HG02943 (cell line): ENCODE measurements around the gene STN1.
A peak's percentile ranks its signal among the peaks of the same experiment; 100 is the strongest.

Experiments used
- ATAC-seq: cut with Tn5 transposase; IDR thresholded peaks from one replicate; pipeline ENCODE4 v1.9.1; 2021; ENCODE audit warnings: mild to moderate bottlenecking, low read depth, moderate library complexity; ENCODE audit not compliant: unreplicated experiment

Gene STN1, protein sequence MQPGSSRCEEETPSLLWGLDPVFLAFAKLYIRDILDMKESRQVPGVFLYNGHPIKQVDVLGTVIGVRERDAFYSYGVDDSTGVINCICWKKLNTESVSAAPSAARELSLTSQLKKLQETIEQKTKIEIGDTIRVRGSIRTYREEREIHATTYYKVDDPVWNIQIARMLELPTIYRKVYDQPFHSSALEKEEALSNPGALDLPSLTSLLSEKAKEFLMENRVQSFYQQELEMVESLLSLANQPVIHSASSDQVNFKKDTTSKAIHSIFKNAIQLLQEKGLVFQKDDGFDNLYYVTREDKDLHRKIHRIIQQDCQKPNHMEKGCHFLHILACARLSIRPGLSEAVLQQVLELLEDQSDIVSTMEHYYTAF

DNA sequence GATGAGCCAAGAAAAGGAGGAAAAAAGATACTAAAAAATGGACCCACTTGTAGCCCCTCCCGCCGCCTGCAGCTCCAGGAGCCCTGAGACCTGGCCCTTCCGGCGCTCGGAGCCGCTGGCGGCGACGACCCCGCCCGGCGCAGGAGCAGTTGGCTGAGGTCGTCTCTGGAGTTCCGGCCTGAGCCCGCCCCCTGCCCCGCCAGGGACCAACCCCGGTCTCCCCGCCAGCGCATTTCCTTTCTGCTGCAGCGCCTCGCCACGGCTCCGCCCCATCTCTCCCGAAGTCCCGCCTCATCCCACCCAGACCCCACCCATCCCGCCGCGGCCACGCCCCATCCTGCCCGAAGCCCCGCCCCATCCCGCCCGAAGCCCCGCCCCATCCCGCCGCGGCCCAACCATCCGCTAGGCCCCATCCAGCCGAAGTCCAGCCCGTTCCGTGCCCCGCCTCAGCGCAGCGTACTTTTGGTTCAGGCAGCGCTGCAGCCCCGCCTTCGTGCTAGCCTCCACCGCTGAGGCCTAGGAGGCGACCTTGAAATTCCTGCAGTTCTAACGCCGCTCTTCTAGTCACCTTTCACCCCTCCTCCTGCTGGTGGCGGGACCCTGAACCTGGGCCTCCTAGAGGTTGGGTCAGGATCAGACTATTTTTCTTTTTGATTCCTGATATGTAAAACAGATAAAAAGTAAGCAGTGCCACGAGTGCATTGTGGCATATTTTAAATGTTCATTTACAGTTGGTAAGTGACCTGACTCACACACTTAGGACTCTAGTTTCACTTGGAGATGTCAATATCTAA is at the start of gene STN1:
STN1 (minus strand) TSS at position 132 of the 794 bp plus-strand sequence. CDS start 590 bp downstream, outside the sequence.
- ATAC-seq: peak; percentile 86

DNA sequence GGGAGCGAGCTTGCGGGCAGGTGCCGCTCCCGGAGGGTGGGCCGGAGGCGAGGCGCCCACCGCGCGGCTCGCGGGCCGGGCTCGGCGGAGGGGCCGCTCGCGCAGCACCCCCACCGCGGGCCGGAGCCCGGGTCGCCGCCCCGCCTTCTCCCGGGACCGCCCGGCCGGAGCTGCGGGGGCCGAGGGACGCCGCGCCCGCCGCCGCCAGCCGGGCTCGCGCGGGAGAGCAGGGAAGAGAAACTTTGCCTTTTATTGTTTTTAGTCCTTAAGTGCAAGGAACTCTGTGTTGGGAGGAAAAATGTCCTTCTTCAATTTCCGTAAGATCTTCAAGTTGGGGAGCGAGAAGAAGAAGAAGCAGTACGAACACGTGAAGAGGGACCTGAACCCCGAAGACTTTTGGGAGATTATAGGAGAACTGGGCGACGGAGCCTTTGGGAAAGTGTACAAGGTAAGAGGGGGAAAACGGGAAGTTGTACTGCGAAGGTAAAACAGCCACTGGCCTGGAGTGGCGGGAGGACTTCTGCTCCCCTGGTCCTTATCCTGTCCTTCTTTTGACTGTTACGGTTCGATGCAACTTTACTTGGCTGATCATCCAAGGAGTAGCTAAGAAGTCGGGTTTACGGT is 49.6 kb upstream of the STN1 start:
- ATAC-seq: peak; percentile 39

DNA sequence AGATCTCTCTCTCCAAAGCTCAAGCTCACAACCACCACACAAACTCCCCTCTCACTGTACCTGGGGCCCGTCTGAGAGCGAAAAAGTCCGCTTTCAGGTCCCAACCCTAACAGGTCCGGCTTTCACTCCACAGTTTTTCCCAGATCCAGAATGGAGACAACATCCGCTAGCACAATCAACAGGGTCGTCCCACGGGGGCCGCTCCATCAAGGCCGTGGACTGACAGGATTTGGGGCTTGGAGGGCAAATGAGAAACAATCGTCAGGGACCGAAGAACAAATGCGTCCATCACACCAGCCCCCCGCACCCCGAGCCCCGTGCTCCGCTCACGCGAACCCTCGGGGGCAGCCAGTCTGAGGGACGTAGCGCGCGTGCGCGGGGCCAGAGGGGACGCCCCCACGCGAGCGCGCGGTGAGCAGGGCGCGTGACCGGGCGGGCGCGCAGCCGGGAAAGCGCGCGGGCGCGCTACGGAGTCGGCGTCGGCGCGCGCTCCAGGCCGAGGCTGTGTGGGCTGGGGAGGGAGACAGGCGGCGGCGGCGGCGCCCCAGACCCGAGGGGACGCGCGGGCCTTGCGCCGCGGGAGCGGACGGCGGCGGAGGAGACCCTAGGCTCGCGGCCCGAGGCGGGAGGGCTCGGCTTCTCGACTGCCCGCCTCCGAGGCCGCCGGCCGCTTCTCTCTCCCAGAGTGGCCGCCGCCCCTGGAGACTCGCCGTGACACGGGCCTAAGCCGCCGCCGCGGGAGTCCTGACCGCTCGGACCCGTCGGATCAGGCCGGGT is 48.9 kb upstream of the STN1 start, which contains the start of gene SLK:
SLK (plus strand) TSS at position 470 of the 777 bp plus-strand sequence. CDS start 606 bp downstream, outside the sequence.
- ATAC-seq: peak; percentile 71

DNA sequence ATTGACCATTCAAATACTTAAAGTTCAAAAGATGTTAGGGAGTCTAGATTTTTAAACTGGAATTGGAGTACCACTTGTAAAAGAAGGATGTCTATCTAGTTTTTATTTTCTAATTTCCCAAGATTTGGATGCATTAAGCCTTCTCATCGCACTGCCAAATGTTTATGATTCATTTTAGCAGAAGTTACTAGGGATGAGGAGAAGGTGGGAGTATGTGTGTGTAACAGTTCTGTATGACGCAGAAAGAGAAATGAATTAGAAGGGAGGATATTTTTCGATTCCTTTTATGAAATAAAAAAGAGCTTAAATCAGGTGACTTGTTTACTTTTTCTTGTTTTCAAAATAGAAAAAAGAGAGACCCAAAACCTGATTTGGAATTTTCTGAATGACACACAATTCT is 42.1 kb upstream of the STN1 start:
- ATAC-seq: no peak

DNA sequence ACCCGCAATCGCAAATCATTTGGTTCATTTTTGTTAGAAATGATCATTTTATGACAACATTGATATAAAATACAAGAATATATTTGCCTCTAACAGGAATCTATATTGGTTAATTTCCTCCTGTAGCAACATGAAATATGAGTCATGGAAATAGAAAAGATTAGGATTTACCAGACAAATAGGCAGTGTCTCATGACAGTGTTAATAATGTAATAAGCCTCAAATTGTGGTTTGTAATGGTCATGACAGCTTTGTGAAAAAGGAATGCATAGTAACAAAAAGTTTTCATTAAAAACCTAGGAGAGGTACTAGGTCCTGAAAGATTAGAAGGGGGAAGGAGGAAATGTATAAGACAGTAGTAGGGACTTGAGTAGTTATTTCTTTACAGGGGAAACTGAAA is 41.0 kb upstream of the STN1 start:
- ATAC-seq: no peak

DNA sequence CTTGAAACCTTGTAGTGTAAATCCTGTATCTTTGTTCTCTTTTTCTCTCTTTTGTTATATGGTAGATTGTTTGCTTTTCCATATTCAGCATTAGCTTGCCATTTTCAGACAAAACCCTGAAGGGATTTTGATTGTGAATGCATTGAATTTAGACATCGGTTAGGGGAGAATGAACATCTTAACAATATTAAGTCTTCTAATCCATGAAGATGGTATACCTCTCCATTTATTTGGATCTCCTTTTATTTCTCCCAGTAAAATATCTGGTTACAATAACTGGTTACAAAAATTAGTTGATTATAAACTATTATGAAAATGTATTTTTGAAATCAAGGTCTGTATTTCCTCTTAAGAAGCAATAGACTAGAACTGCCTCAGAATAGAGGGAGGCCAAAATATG is 36.6 kb upstream of the STN1 start:
- ATAC-seq: no peak

DNA sequence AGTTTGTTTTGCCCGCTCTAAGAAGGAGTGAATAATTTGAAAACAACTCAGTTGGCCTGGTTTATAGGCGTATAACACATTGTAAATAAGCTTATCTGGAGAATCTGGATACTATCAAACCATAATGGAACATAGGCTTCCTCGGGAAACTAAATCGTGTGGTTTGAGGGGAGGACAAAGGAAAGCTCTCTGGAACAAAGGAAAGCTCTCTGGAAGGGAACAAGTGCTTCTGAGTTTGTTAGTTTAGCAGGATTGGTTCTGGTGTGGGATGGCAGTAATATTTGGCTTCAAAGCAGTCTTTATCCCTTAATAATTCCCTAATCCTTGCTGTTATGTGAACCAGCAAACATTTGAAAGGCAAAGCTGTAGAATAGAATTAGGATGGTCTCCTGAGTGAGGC is 34.0 kb upstream of the STN1 start:
- ATAC-seq: no peak

DNA sequence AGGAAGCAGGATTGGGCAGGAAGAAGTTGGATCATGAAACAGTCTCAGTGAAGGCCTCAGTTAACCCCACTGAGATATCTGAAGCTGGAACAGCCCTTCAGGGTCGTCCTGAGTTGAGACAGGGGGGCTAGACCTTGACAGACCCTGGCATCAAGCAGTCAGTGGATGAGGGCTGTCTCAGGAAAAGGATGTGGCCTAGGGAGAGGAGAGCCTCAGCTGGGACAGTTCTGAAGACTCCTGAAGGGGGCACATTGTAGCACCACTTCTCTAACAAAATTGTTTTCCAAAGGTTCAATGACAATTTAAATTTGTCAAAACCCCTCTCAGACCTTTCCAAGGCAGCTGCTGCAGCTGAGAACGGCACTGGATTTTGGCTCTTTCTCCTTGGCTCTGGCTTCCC is 33.2 kb upstream of the STN1 start:
- ATAC-seq: no peak

DNA sequence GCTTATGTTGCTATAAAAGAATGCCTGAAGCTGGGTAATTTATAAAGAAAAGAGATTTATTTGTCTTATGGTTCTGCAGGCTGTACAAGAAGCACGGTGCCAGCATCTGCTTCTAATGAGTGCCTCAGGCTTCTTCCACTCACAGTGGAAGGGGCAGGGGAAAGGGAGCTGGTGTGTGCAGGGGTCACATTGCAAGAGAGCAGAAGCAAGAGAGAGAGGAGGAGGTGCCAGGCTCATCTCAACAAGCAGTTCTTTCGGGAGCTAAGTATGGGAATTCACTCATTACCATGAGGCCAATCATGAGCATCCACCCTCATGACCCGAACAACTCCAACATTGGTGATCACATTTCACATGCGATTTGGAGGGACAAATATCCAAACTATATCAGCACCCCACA is 31.7 kb upstream of the STN1 start:
- no peak for ATAC-seq

DNA sequence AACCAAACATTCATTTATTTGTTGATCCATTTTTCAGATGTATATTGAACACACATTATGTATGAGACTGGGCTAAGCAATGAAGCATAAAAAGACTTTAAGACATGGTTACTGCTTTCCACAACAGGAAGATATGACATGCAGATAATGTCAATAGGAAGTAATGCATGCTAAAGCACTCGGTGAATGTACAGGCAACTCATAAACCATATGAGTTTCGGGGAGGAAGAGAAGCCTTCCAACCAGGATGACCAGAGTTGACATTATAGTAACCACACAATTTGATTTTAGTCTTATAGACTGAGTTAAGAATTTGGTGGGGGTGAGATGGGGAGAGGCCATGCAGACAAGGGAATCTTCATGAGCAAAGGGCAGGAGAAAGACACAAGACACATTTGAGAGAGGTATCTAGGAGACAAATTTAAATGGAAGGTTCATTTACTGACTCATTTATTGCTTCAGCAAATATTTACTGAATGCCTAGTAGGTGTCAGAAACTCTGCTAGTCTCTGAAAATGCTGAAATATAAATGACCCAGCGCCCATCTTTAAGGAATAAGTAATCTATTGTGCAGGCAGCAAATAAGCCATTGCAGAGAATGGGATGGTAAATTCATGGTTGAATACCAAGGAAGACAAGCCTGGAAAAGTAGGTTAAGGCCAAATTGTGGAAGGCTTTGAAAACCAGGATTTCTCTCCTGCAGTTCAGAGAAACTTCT is 30.0 kb upstream of the STN1 start:
- no peak for ATAC-seq

DNA sequence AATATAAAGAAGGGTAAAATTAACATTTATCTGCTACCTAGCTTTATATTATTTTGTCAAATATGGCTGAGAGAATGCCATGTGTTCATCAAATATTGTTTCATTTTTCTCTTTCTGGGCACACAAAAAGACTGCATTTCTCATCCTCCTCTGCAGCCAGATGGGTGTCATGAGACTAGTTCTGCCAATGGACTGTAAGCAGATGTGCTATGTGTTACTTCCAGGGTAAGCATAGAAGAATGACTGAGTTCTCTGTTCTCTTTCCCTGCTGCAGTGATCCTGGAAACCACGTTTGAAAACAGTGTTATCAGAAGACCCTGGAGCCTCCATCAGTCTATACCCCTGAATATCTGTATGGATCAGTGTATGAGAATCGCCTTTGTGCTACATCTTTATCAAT is 24.9 kb upstream of the STN1 start:
- ATAC-seq: no peak

DNA sequence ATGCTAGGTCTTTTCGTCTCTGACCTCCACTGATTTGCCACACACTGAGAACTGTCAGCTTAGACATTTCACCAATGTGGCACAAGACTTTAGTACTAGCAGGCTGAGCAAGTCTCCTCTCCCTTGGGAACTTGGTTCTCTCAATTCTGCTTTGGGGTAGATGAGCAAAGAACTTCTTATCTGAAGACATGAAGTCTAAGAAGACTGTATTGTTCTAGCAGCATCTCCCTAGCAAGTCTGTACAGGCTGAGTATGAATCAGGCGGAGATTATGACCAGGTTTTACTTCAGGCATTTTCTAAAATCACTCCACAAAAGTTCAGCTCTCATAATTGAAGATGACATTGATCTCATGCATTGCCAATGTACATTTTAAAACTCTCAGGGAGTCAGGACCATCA is 23.8 kb upstream of the STN1 start:
- ATAC-seq: no peak

DNA sequence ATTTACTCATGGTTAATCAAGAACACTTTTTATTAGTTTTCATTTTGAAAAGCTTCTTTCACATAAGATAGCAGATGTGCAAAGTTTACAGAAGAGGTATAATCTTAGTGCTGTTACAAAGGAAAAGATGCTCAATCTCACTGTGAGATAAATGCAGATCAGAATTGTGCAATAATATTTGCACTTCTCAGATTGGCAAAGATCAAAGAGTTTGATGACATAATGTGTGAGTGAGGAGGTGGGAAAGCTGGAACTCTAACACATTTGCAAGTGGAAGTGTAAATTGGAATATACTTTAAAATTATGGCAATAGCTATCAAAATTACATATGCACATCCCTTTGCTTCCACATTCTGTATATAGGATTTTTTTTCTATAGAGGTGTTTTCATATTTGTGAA is 21.5 kb upstream of the STN1 start:
- no peak for ATAC-seq

DNA sequence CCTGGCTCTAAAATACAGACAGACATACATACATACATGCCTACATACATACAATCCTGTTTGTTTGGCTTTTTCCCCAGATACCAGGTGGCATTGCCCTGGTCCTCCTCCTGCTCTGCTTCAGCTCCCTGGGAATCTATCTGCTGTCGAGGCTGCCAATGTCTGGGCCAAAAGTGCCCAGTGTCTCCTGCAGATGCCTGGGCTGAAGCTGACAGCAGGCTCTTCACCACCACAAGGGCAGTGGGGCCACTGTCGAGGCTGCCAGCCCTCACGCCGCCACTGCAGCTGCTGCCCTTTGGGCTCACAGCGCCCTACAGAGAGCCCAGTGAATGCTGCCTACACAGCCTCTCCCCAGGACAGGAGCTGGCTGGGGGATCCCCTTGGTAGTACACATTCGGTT is 18.0 kb upstream of the STN1 start:
- no peak for ATAC-seq

DNA sequence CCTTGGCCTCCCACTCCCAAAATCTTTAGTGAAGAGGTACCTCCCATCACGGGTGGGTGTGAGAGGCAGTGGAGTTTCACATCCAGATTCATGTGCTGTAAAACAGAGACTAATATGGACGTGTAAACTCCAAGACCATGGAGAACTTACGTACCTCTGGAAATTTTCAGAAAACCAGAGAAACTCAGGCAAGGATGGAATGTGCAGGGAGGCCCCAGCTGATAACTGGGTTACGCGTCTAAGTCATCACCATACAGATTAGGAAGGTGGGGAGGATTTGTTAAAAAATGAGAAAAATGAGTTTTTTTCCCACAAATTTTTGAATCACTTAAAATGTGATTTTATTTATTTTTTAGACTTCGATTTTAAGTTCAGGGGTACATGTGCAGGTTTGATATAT is 16.3 kb upstream of the STN1 start:
- ATAC-seq: no peak

DNA sequence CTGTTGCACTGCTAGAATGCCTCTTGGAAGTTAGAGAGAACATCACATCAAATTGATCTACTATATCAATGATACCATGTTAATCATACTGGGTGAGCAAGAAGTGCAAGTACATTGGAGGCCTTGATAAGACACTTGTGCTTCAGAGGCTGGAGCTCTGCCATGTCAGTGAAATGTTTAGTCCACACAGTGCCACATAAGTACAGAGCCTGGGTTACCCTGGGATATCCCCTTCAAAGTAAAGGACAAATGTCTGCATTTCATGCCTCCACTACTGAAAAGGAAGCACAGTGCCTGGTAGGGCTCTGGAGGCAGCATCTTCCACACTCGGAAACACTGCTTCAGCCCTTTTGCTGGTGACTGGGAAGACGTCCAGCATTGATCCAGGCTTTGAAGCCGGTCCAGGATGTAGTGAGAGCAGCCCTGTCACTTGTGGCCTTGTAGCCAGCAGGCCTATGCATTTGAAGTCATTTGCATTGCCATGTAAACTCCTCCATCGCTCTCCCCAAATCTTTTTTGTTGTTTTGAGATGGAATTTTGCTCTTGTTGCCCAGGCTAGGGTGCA is 15.7 kb upstream of the STN1 start:
- no peak for ATAC-seq

DNA sequence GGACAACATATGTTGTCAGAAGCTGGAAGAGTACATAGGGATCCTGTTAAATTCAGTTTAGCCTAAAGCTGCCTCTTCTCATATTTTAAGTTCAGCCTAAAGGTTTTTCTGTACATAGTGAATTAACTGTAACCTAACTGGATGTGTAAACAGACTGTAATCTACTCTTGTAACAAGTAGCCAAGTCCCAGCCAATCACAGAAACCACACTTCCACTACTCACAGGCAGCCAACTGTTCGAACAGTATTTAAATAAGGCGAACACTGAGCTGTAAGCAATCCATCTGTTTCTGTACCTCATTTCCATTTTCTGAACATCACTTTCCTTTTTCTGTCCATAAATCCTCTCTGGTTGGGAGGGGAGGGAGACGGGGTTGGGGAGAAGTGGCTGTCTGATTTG is 15.0 kb upstream of the STN1 start:
- ATAC-seq: no peak

DNA sequence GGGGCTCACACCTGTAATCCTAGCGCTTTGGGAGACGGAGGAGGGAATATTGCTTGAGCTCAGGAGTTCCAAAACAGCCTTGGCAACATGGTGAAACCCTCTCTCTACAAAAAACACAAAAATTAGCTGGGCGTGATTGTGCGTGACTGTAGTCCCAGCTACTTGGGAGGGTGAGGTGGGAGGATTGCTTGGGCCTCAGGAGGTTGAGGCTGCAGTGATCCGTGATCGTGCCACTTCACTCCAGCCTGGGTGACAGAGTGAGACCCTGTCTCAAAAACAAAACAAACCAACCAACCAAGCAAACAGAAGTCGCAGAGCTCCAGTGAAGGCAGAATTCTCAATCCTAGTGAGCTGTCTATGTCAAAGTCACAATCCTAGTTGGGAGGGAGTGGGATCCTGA is 14.3 kb upstream of the STN1 start:
- no peak for ATAC-seq

DNA sequence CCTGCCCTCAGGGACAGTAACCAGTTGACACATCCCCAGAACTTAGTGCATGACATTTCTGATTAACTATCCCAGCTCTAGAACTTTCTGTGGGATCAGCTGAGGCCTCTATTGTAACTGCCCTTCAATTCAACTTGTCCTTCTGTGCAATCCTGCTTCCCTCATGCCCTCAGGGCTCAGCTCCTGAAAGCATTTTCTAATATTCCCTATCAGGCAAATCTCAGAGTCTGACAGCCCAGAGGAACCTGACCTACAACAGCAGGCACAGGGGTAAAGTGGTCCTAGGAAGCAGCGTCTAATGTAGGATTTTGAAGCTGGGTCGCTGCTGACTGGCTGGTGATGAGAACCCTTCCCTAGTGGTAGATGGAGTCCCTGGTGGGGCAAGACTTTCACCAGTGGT is 13.6 kb upstream of the STN1 start:
- no peak for ATAC-seq

DNA sequence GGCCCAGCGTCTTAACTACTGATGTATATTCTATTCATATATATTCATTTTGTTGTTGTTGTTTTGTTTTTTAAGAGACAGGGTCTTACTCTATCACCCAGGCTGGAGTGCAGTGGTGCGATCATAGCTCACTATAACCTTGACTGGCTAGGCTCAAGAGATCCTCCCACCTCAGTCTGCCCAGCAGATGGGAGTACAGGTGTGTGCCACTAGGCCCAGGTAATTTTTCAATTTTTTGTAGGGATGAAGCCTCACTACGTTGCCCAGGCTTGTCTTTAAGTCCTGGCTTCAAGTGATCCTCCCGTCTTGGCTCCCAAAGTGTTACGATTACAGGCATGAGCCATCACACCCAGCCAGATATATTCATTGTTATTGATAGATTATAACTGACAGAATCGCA is 12.9 kb upstream of the STN1 start:
- no peak for ATAC-seq
